GM06990 (cell line): Measurements from ENCODE around the gene SOBP.

Experiments
- DNase-seq: peaks from one replicate; pipeline ENCODE4 v3.0.0-alpha.2; 2011; ENCODE audit not compliant: insufficient read length; ENCODE audit errors: extremely low read depth
- H3K27me3 ChIP-seq: replicated peaks from 2 replicates; pipeline ENCODE4 v1.6.0; 2011; ENCODE audit warnings: low read length; ENCODE audit not compliant: control insufficient read depth, insufficient read depth
- H3K36me3 ChIP-seq: 2 replicates; pipeline ENCODE4 v1.5.1; 2011; ENCODE audit warnings: low read length; ENCODE audit not compliant: control insufficient read depth, insufficient read depth
- H3K4me3 ChIP-seq: replicated peaks from 2 replicates; pipeline ENCODE4 v1.5.1; 2011; ENCODE audit warnings: low read depth, mild to moderate bottlenecking, control low read depth, low read length
- TF ChIP-seq, protein P1 (sequence below): IDR thresholded peaks from 2 replicates; pipeline ENCODE4 v1.5.1; 2011; ENCODE audit warnings: low read length, control low read depth, mild to moderate bottlenecking, inconsistent platforms; ENCODE audit not compliant: insufficient read depth, poor library complexity, severe bottlenecking

The SOBP gene

DNA sequence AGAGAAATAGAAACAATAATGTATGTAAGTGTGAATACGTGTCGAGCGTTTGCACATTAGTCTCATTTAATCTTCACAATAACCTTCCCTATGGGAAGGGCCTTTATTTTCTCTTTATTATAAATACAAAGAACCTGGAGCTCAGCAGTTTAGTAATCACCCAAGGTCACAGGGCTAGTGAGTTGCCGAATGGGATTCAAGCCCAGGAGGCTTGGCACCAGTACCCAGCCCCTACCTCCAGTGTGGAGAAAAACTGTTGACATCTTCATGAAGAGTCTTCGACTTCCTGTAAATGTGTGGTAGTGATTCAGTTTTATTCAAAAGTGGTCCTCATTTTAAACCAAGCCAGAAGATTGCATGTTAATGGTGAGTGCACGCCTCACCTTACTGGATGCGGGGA is 171.4 kb downstream of the SOBP start:
- TF ChIP-seq, protein P1, sequence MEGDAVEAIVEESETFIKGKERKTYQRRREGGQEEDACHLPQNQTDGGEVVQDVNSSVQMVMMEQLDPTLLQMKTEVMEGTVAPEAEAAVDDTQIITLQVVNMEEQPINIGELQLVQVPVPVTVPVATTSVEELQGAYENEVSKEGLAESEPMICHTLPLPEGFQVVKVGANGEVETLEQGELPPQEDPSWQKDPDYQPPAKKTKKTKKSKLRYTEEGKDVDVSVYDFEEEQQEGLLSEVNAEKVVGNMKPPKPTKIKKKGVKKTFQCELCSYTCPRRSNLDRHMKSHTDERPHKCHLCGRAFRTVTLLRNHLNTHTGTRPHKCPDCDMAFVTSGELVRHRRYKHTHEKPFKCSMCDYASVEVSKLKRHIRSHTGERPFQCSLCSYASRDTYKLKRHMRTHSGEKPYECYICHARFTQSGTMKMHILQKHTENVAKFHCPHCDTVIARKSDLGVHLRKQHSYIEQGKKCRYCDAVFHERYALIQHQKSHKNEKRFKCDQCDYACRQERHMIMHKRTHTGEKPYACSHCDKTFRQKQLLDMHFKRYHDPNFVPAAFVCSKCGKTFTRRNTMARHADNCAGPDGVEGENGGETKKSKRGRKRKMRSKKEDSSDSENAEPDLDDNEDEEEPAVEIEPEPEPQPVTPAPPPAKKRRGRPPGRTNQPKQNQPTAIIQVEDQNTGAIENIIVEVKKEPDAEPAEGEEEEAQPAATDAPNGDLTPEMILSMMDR, result no peak
- Histone ChIP-seq H3K36me3 (no peaks in the 10 kb centered on the region), H3K27me3 (no peaks in the 10 kb centered on the region), H3K4me3 (no peak overlapping the region)
- no peak for DNase-seq

DNA sequence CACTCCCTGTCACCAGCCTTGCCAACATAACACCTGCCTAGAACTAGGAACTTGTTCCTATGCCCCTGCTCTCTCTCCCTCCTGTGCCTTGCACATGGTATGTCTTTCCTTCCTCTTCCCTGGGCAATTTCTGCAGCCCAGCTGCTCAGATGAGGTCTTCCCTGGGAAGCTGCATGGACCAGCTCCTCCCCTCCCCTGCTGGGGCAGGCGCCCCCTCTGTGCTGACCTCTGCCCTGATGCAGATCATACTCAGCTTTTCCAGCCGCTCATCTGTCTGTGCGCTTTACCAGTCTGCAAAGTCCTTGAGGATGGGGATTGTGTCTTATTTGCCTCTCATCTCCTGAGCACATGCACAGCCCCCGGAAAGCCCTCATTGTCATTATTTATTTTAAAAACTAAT is 172.4 kb downstream of the SOBP start:
- no peaks in the 10 kb centered on the region for H3K27me3 ChIP-seq
- no peaks in the 10 kb centered on the region for H3K36me3 ChIP-seq
- DNase-seq, result no peak
- TF ChIP-seq, protein P1, result no peak
- H3K4me3 ChIP-seq, result no peak overlapping the region

DNA sequence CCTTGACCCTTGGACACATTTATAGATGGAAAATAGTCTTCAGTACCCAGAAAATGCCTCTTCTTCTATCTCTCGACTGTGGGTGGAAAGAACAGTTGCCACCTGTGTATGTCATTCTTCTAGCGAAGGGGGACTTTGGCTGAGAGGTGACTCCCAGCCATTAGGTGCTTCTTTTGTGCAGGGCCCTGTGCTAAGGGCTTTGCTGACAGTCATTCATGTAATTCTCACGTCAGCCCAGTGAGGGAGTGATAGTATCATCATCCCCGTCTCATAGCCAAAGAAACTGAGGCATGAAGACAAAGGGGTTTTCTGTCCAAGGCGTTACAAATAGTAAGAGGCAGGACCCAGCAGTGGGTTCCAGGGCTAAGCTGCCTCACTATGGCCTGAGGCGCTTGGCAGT is 173.4 kb downstream of the SOBP start:
- no peaks in the 10 kb centered on the region for H3K27me3 ChIP-seq
- TF ChIP-seq, protein P1, result no peak
- DNase-seq, result no peak
- H3K36me3 ChIP-seq, result no peaks in the 10 kb centered on the region
- no peak overlapping the region for H3K4me3 ChIP-seq

DNA sequence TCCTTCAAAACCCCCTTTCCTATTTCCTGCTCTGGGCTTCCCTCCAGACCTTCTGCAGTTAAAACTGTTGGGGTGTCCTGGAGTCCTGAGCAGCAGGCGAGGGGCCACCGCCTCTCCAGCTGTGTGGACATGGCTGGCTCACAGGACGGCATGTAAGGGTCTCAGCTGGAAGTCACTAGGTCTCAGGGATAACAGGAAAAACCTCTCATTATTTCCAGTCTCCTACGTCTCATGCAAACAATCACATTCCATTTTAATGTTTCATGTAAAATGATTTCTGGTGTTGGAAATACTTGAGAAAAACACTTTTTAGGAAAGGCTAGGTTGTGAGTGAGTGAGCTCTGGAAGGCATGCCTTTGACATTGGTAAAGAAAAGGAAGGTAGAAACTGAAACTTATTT is 175.5 kb downstream of the SOBP start:
- TF ChIP-seq, protein P1, result no peak
- DNase-seq, result no peak
- Histone ChIP-seq H3K36me3 (no peaks in the 10 kb centered on the region), H3K4me3 (no peak overlapping the region), H3K27me3 (no peaks in the 10 kb centered on the region)

DNA sequence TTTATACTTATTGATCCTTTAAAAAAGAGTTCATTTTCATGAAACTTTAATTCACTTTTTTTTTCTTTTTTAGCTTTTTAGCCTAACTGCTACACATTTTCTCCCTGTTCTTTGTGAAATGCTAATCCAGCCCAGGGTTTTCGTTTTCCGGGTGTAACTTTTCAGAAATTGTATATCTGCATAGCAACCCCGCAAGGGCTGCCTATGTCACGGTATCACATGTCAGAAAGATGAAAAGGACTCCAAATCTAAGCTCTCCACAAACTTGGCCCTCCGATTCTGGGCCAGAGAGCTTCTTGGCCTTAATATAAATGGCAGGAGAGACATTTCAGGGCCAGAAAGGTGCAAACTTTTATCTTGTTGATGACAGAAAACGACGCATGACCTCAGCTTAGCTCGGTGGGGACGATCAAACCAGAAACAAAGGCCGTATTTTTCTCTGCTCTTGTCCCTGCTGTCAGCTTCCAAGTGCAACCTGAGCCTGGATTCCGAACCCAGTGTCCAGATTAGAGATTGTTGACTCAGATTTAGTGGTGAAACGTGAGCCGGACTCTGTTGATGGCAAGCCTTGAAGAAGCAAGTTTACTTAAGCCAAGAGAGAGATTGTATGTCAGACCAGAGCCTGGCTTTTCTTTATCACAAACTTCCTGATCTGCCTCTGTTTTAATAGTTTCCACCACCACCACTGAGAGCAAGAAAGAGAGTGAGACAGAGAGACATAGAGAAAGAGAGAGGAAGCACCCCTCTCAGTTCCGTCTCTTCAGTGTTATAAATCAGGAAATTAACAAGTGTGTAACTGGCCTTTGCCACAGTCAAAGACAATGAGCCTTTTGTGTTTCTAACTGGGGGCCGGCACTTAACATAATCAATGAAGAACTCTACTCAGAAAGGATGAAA is 176.4 kb downstream of the SOBP start:
- Histone ChIP-seq H3K4me3 (no peak overlapping the region), H3K27me3 (no peaks in the 10 kb centered on the region), H3K36me3 (no peaks in the 10 kb centered on the region)
- TF ChIP-seq, protein P1, result no peak
- no peak for DNase-seq

DNA sequence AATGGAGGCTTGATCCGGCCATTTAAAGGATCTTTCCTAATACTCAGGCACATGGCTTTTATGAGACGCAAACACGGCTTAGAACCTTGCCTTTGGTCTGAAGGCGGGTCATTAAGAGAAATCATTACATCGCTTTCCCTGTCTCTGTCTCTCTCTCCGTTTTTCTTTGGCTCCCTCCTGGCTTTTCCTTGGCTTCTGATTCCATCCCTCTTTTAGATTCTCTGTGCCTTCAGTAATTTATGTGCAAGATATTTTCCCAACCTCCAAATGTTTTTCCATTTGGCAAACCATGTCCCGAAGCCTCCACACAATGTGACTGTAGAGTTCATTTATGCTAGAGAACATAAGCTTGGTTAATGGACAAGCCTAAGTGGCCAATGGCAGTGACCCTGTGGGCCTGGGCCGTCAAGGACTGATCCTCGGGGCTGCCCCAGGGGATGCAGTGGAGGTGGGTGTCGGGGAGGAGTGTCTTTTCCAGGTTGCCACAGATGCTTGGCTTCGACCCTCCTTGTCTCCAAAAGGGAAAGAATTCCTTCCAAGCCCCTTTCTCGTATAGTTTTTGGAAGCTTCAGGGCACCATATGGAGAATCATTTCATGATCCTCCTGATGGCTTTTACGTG is 177.2 kb downstream of the SOBP start:
- no peak overlapping the region for H3K4me3 ChIP-seq

More for the DNA sequence above, 177.2 kb downstream of the SOBP start:
- TF ChIP-seq, protein P1, result no peak
- H3K36me3 ChIP-seq, result no peaks in the 10 kb centered on the region
- no peak for DNase-seq
- H3K27me3 ChIP-seq, result no peaks in the 10 kb centered on the region
